HL-60 (cell line): ENCODE measurements around the gene DUSP28.

Source experiments
- CTCF ChIP-seq: IDR thresholded peaks from one replicate; pipeline ENCODE4 v1.5.1; 2011; ENCODE audit warnings: low read length, control low read depth, inconsistent platforms; ENCODE audit not compliant: insufficient read depth
- POLR2AphosphoS5 ChIP-seq: IDR thresholded peaks from 2 replicates; pipeline ENCODE4 v1.6.1; 2012; ENCODE audit warnings: low read depth

- TF ChIP-seq POLR2AphosphoS5, result no peak
- TF ChIP-seq CTCF, result no peak
Measured at GRCh38 chr2:240581811-240582210, 21.7 kb downstream of the DUSP28 start.
